HG03135 (cell line): ENCODE results near the gene NUP88.

Experiments
- ATAC-seq: cut with Tn5 transposase; IDR thresholded peaks from one replicate; pipeline ENCODE4 v1.9.1; 2021; ENCODE audit warnings: mild to moderate bottlenecking, moderate library complexity; ENCODE audit not compliant: unreplicated experiment

NUP88 gene

DNA sequence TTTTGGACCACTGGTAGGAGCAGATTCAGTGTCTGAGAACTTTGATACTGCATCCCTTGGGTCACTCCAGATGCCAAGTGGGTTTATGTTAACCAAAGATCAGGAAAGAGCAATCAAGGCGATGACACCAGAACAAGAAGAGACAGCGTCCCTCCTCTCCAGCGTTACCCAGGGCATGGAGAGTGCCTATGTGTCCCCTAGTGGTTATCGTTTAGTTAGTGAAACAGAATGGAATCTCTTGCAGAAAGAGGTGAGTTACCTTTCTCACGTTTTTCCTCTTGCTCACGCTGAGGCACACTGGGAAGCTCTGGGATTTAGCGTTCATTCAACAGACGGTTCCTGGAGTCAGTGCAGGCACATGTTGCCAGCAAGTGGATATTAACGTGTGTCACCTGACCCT is 58.0 kb downstream of the NUP88 start:
- no peak for ATAC-seq

GRCh38 chr17:5355421-5356129 is 63.9 kb downstream of the NUP88 start:
- ATAC-seq: no peak

DNA sequence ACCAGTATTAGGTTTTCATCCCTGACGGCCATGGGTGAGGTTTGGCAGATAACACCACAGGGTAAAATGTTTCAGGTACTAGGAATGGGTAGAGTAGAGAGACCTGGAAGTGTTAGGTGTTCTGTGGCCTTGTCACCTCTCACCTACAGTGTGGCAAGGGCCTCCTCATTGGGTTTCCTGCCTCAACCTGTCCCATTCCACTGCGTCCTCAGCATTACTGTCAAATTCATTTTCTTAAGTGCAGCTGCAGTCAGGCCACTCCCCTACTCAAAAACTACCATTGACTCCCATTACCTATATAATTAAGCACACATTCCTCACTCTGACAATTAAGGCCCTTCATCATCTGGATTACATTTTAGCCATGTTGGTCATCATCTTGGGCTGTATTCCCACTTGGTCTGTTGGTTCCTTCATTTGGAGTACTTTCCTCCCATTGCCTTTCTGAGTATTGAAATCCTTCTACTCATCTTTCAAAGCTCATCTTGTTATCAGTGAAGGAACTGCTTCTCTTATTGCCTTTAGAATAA is 64.5 kb downstream of the NUP88 start:
- ATAC-seq: no peak

DNA sequence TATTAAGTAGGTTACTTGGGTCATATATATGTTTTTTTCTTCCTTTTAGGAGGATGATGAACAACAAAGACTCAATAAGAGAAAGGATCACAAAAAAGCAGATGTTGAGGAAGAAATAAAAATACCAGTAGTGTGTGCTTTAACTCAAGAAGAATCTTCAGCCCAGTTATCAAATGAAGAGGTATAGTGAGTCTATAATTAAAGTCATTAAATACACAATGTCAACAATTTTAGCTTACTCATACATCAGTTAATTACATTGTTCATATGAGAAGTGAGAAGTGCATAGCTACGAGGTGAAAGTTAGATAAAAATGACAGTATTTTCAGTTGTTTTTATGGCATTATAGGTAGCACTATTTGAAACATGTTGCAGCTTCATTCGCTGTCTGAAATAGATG is 65.2 kb downstream of the NUP88 start:
- ATAC-seq: no peak

- ATAC-seq: no peak
These were observed 66.7 kb downstream of the NUP88 start for GRCh38 chr17:5352681-5353289.

- no peak for ATAC-seq
These were observed 74.5 kb downstream of the NUP88 start for GRCh38 chr17:5344914-5345313.
